Measurements from ENCODE around the gene PYCR2. TPM values are rescaled to one million over a fixed set of nuclear protein-coding genes. Genes with fewer than 3 reads are reported as not detected.
A peak's percentile ranks its signal among the peaks of the same experiment; 100 is the strongest.
"Not testable (repeated sequence)": the region's sequence is repeated elsewhere in the genome, so short reads cannot be mapped to it uniquely, and the experiment has no call there.

The PYCR2 gene
- total RNA-seq, 2 experiments from 2014 or later = 122 to 126 TPM

GRCh38 chr1:225941187-225941941 is 17.3 kb upstream of the PYCR2 start, which contains the start of gene LEFTY2:
Gene LEFTY2 (minus strand): TSS chr1:225941220. CDS start chr1:225941140, 80 bp downstream.
- no peak within 1 kb of the TSS for H3K4me3 Mint-ChIP-seq
- H3K9me3 Mint-ChIP-seq (ENCODE audit: insufficient read depth) = no peaks in the 10 kb centered on the region
- ATAC-seq (no peak), DNase-seq (no peak)
- H3K27ac Mint-ChIP-seq = no peak within 1 kb of the TSS
- ChIA-PET CTCF (interaction anchor here (1.6 kb wide), 1 partner anchor 22 kb away, joined by 5 read pairs; no protein-coding TSS in a partner anchor), POLR2A (interaction anchor here (0.7 kb wide), 1 partner anchor 473 kb away, joined by 3 read pairs; no protein-coding TSS in a partner anchor)
- H3K27me3 Mint-ChIP-seq (ENCODE audit: low read depth) = peaks cover 11% of the 10 kb centered on the region
- no peaks in the 10 kb centered on the region for H3K36me3 Mint-ChIP-seq (ENCODE audit: low read depth)
- peaks cover 15% of the 10 kb centered on the region for H3K4me1 Mint-ChIP-seq (ENCODE audit: low read depth)

GRCh38 chr1:225940385-225941151 is 16.5 kb upstream of the PYCR2 start:
- POLR2A ChIA-PET = interaction anchor here (0.7 kb wide), 1 partner anchor 473 kb away, joined by 3 read pairs; no protein-coding TSS in a partner anchor
- Mint-ChIP-seq H3K27me3 (ENCODE audit: low read depth) (peaks cover 5% of the 10 kb centered on the region), H3K4me3 (no peak overlapping the region), H3K36me3 (ENCODE audit: low read depth) (no peaks in the 10 kb centered on the region), H3K27ac (no peak overlapping the region), H3K4me1 (ENCODE audit: low read depth) (peaks cover 15% of the 10 kb centered on the region), H3K9me3 (ENCODE audit: insufficient read depth) (no peaks in the 10 kb centered on the region)
- CTCF ChIA-PET = interaction anchor here (1.6 kb wide), 1 partner anchor 22 kb away, joined by 5 read pairs; no protein-coding TSS in a partner anchor
- DNase-seq (no peak), ATAC-seq (no peak)

GRCh38 chr1:225939939-225940310 is 15.9 kb upstream of the PYCR2 start:
- H3K4me3 Mint-ChIP-seq; H3K36me3 Mint-ChIP-seq (ENCODE audit: low read depth); POLR2A ChIA-PET; H3K27ac Mint-ChIP-seq; H3K9me3 Mint-ChIP-seq (ENCODE audit: insufficient read depth); H3K4me1 Mint-ChIP-seq (ENCODE audit: low read depth); ATAC-seq; H3K27me3 Mint-ChIP-seq (ENCODE audit: low read depth); DNase-seq: not testable (repeated sequence)
- CTCF ChIA-PET = interaction anchor here (1.6 kb wide), 1 partner anchor 23 kb away, joined by 5 read pairs; no protein-coding TSS in a partner anchor

DNA sequence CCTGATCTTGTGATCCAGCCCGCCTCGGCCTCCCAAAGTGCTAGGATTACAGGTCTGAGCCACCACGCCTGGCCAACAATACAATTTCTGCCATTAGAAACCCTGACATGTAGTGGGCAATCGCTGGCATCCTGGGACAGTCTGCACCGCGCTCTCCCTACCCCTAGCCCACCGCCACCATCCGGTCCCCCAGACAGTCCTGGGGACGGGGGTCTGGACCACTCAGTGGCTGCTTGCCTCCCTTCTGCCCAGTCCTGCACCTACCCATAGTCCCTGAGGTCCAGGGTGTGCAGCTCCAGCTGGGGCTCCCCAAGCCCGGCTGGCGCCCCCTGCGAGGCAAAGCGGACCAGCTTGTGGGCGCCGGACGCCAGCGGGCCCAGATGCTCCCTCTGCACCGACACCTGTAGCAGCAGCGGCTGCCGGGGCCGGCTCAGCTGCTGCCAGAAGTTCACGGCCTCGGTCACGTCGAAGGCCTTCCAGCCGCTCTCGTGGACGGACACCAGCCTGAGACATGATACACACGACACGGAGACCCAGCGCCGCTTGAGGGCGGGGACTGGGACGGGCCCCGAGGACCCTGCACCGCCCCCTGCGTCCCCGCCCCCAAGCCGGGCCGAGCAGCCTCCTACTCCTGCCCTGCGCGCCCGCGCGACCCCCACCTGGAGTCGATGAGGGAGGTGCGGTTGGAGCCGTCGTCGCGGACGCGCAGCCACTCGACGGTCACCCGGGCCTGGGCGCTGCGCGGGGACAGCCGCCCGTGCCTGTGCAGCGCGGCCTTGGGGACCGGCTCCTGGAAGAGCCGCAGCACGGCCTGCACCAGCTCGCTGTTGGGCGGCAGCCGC is 15.3 kb upstream of the PYCR2 start:
- DNase-seq; H3K36me3 Mint-ChIP-seq (ENCODE audit: low read depth); POLR2A ChIA-PET; H3K4me3 Mint-ChIP-seq; H3K27ac Mint-ChIP-seq; H3K27me3 Mint-ChIP-seq (ENCODE audit: low read depth); H3K9me3 Mint-ChIP-seq (ENCODE audit: insufficient read depth); H3K4me1 Mint-ChIP-seq (ENCODE audit: low read depth); CTCF ChIA-PET: not testable (repeated sequence)
- peak; percentile 12 for ATAC-seq

GRCh38 chr1:225937048-225937968 is 13.3 kb upstream of the PYCR2 start:
- DNase-seq (no peak), ATAC-seq (no peak)
- ChIA-PET CTCF (interaction anchor here (1.6 kb wide), 1 partner anchor 8 kb away, joined by 6 read pairs; no protein-coding TSS in a partner anchor), POLR2A (interaction anchor here (1.0 to 2.2 kb wide), 3 partner anchors 11 to 160 kb away, joined by 3 to 10 read pairs (median 6); partner anchors contain the start of genes PYCR2 and SRP9)
- H3K4me3 Mint-ChIP-seq = no peak overlapping the region
- H3K9me3 Mint-ChIP-seq (ENCODE audit: insufficient read depth) = no peaks in the 10 kb centered on the region
- H3K4me1 Mint-ChIP-seq (ENCODE audit: low read depth) = no peaks in the 10 kb centered on the region
- H3K36me3 Mint-ChIP-seq (ENCODE audit: low read depth) = no peaks in the 10 kb centered on the region
- H3K27me3 Mint-ChIP-seq (ENCODE audit: low read depth) = peaks cover 5% of the 10 kb centered on the region
- no peak overlapping the region for H3K27ac Mint-ChIP-seq

DNA sequence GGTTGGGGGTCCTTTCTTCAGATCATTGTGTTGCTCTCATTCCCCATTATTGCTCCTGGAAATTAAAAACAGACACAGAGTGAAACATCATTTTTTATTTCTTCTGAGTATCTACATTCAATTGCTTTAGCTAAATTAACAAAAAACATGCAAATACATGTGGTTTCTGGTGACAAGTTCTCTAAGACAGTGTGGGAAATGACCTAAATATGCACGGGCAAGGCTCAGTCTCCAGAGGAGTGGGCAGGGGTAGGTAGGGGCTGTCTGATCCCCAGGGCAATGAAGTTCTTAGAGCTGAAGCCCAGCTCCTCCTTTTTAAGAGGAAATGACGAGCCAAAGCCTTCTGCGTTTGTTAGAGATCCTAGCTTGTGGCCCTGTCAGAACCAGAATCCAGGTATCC is 12.5 kb upstream of the PYCR2 start:
- Mint-ChIP-seq H3K9me3 (ENCODE audit: insufficient read depth) (no peaks in the 10 kb centered on the region), H3K27me3 (ENCODE audit: low read depth) (peaks cover 5% of the 10 kb centered on the region), H3K27ac (no peak overlapping the region), H3K36me3 (ENCODE audit: low read depth) (no peaks in the 10 kb centered on the region), H3K4me1 (ENCODE audit: low read depth) (no peaks in the 10 kb centered on the region), H3K4me3 (no peak overlapping the region)
- POLR2A ChIA-PET = interaction anchor here (1.0 to 2.2 kb wide), 2 partner anchors 12 to 159 kb away, joined by 3 to 10 read pairs; partner anchors contain the start of genes PYCR2 and SRP9
- ATAC-seq (no peak), DNase-seq (no peak)
- CTCF ChIA-PET = interaction anchor here (1.6 kb wide), 1 partner anchor 9 kb away, joined by 6 read pairs; no protein-coding TSS in a partner anchor

DNA sequence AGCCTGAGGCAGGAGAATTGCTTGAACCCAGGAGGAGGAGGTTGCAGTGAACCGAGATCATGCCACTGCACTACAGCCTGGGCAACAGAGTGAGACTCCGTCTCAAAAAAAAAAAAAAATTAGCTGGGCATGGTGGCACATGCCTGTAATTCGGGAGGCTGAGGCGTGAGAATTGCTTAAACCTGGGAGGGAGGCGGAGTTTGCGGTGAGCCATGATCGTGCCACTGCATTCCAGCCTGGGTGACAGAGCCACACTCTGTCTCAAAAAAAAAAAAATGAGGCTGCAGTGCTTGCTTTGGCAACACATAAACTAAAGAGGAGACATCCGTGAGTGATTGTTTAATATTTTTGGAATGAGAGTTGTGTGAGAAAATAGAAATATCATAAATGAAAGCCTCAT is 12.0 kb upstream of the PYCR2 start:
- ChIA-PET POLR2A (interaction anchor here (1.0 kb wide), 1 partner anchor 158 kb away, joined by 3 read pairs; the partner anchor contains the start of gene SRP9), CTCF (interaction anchor here (1.6 kb wide), 1 partner anchor 9 kb away, joined by 6 read pairs; no protein-coding TSS in a partner anchor)
- ATAC-seq; DNase-seq; H3K27ac Mint-ChIP-seq; H3K4me1 Mint-ChIP-seq (ENCODE audit: low read depth); H3K27me3 Mint-ChIP-seq (ENCODE audit: low read depth); H3K36me3 Mint-ChIP-seq (ENCODE audit: low read depth); H3K9me3 Mint-ChIP-seq (ENCODE audit: insufficient read depth); H3K4me3 Mint-ChIP-seq: not testable (repeated sequence)

DNA sequence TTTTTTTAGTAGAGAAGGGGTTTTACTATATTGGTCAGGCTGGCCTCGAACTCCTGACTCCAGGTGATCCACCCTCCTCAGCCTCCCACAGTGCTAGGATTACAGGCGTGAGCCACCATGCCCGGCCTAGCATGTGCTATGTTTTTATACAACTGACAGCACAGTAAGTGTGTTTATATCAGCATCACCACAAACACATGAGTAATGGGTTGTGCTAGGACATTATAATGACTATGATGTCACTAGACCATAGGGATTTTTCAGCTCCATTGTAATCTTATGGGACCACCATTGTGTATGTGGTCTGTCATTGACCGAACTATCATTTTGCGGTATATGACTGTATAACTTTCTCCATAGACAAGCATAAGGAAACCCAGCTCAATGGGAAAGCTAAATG is 10.7 kb upstream of the PYCR2 start:
- POLR2A ChIA-PET = no interaction called here
- no peaks in the 10 kb centered on the region for H3K36me3 Mint-ChIP-seq (ENCODE audit: low read depth)
- H3K4me3 Mint-ChIP-seq = no peak overlapping the region
- no peaks in the 10 kb centered on the region for H3K27me3 Mint-ChIP-seq (ENCODE audit: low read depth)
- no peaks in the 10 kb centered on the region for H3K4me1 Mint-ChIP-seq (ENCODE audit: low read depth)
- no peak overlapping the region for H3K27ac Mint-ChIP-seq
- H3K9me3 Mint-ChIP-seq (ENCODE audit: insufficient read depth) = no peaks in the 10 kb centered on the region
- no peak for ATAC-seq
- CTCF ChIA-PET = interaction anchor here (1.1 to 1.2 kb wide), 2 partner anchors 53 to 156 kb away, joined by 3 to 4 read pairs; no protein-coding TSS in a partner anchor
- DNase-seq = no peak

DNA sequence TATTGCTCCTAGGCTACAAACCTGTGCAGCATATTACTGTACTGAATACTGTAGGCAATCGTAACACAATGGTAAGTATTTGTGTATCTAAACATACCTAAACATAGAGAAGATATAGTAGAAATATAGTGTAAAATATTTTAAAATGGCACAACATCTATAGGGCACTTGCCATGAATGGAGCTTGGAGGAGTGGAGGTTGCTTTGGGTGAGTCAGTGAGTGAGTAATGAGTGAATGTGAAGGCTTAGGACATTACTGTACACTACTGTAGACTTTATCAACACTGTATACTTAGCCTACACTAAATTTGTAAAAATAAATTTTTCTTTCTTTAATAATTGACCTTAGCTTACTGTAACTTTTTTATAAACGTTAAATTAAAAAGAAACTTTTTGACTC is 9.0 kb upstream of the PYCR2 start:
- DNase-seq = no peak
- POLR2A ChIA-PET = interaction anchor here (1.1 to 1.8 kb wide), 2 partner anchors 35 to 465 kb away, joined by 3 to 5 read pairs; no protein-coding TSS in a partner anchor
- Mint-ChIP-seq H3K4me1 (ENCODE audit: low read depth) (peaks cover 14% of the 10 kb centered on the region), H3K4me3 (no peak overlapping the region), H3K36me3 (ENCODE audit: low read depth) (no peaks in the 10 kb centered on the region), H3K27ac (no peak overlapping the region), H3K27me3 (ENCODE audit: low read depth) (no peaks in the 10 kb centered on the region), H3K9me3 (ENCODE audit: insufficient read depth) (no peaks in the 10 kb centered on the region)
- no peak for ATAC-seq
- CTCF ChIA-PET = no interaction called here

DNA sequence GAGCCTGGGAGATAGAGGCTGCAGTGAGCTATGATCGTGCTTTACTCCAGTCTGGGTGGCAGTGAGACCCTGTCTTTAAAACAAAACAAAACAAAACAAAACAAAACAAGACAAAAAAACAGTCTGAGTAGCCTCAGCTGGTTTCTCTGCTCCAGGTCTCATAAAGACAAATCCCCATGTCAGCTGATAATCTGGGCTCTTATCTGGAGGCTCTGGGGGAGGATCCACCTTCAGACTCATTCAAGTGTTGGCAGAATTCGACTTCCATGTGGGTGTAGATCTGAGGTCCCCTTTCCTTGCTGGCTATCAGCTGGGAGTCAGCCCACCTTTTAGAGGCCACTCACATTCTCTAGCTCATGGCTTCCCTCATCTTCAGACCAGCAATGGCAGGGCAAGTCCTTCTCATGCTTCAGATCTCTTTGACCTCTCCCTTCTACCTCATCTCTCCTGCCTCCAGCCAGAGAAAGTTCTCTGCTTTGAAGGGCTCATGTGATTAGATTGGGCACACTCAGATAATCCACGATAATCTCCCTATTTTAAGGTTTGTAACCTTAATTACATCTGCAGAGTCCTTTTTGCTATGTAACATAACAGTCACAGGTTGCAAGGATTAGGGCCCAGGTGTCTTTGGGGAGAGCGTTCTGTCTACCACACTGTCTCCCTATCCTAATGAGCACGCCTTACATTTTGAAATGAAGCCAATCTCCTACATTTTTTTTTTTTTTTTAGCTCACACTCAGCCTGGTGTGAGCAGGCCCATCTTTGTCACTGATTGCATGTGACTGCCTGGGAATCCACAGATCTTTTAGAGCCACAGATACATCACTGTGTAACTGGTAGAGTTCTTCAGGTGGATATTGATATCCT is 7.5 kb upstream of the PYCR2 start:
- CTCF ChIA-PET = interaction anchor here (1.0 to 1.2 kb wide), 4 partner anchors 8 to 30 kb away, joined by 3 read pairs; no protein-coding TSS in a partner anchor
- DNase-seq (no peak), ATAC-seq (no peak)
- no peaks in the 10 kb centered on the region for H3K9me3 Mint-ChIP-seq (ENCODE audit: insufficient read depth)
- H3K27me3 Mint-ChIP-seq (ENCODE audit: low read depth) = no peaks in the 10 kb centered on the region
- POLR2A ChIA-PET = interaction anchor here (0.6 to 1.8 kb wide), 2 partner anchors 464 to 1763 kb away, joined by 3 to 5 read pairs; no protein-coding TSS in a partner anchor
- H3K36me3 Mint-ChIP-seq (ENCODE audit: low read depth) = no peaks in the 10 kb centered on the region
- H3K4me3 Mint-ChIP-seq = no peak overlapping the region
- H3K27ac Mint-ChIP-seq = no peak overlapping the region
- peaks cover 24% of the 10 kb centered on the region for H3K4me1 Mint-ChIP-seq (ENCODE audit: low read depth)

Measured in activated CD8-positive, alpha-beta T cell treated with anti-CD3 and anti-CD28 coated beads, Interleukin-2, amount 10 ng/mL, durations not matched to agents 7 days and 5 days (primary cell).